PC-9 (cell line): ENCODE results near the gene ZNF234.

ENCODE experiments used
- EZH2 ChIP-seq: fragments of 200-600 bp; sonication (generic); IDR thresholded peaks from 2 replicates; pipeline ENCODE4 v1.8.0; 2017; ENCODE audit warnings: antibody characterized with exemption, low read depth
- TF ChIP-seq, protein P1 (sequence below): fragments of 200-600 bp; sonication (generic); conservative IDR thresholded peaks from 2 replicates; pipeline ENCODE4 v1.6.1; 2017; ENCODE audit warnings: mixed run types, antibody characterized with exemption, mild to moderate bottlenecking, moderate library complexity

DNA sequence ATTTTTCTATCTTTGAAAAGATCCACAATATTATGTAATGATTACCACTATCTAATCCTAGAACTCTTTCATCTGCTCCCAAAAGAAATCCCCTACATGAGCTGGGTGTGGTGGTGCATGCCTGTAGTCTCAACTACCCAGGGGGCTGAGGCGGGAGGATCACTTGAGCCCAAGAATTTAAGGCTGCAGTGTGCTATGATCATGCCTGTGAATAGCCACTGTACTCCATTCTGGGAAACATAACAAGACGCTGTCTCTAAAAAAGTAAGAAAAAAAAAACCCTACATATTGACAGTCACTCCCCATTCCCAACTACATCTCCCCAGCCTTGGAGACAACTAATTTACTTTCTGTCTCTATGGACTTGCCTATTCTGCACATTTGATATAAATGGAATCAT, 22.4 kb downstream of the ZNF234 start:
- TF ChIP-seq, protein P1, sequence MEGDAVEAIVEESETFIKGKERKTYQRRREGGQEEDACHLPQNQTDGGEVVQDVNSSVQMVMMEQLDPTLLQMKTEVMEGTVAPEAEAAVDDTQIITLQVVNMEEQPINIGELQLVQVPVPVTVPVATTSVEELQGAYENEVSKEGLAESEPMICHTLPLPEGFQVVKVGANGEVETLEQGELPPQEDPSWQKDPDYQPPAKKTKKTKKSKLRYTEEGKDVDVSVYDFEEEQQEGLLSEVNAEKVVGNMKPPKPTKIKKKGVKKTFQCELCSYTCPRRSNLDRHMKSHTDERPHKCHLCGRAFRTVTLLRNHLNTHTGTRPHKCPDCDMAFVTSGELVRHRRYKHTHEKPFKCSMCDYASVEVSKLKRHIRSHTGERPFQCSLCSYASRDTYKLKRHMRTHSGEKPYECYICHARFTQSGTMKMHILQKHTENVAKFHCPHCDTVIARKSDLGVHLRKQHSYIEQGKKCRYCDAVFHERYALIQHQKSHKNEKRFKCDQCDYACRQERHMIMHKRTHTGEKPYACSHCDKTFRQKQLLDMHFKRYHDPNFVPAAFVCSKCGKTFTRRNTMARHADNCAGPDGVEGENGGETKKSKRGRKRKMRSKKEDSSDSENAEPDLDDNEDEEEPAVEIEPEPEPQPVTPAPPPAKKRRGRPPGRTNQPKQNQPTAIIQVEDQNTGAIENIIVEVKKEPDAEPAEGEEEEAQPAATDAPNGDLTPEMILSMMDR: no peak
- TF ChIP-seq EZH2: no peak
